GM12873 (cell line): ENCODE measurements around the gene INPP4A.

Experiments used
- CTCF ChIP-seq: IDR thresholded peaks from 2 replicates; pipeline ENCODE4 v1.5.1; 2012; ENCODE audit warnings: low read depth, mild to moderate bottlenecking, moderate library complexity, low read length, control low read depth; ENCODE audit not compliant: insufficient read depth; ENCODE audit errors: missing control alignments

INPP4A gene

GRCh38 chr2:98572676-98573075 is 128.0 kb downstream of the INPP4A start:
- no peak for TF ChIP-seq CTCF

DNA sequence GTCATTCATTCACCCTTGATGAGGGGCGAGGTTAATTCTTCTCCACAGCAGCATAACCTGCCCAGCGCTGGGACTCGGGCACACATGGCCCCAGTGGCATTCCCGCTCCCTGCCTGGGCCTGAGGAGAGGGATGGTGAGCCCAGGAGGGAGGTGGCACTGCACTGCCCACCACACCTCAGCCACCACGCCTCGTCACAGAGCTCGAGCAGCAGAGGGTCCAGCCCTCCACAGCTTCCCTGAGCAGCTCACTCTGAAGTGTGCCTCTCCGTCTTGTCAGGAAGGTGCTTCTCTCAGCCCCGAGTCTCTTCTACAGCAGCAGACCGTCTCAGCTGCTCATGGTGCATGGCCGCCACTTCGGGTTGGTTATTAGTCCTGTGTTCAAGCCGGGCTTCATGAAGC is 128.8 kb downstream of the INPP4A start:
- no peak for TF ChIP-seq CTCF

DNA sequence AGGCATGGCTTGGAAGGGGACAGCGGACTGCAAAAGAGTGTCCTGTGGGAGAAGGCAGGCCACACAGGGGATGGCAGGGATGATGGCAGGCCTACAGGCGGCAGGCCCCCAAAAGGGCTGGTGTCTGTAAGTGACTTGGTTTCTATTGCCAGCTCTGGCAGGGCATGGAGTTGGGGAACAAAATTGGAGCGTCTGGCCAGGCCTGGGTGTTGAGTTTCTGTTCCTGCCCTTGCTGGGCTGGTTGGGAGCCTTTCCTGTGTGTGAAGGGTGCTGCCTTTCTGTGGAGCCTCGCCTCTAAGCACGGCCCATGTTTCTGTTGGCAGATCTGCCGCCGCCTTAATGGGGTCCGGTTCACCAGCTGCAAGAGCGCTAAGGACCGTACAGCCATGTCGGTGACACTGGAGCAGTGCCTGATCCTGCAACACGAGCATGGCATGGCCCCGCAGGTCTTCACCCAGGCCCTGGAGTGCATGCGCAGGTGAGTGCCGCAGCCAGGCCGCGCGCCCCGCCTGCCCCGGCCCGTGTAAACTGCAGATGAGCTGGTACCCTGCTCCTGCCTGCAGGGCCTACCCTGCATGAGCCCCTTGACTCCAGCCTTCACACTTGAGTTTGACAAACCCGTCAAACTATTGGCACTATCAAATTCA is 132.1 kb downstream of the INPP4A start:
- TF ChIP-seq CTCF, result no peak

DNA sequence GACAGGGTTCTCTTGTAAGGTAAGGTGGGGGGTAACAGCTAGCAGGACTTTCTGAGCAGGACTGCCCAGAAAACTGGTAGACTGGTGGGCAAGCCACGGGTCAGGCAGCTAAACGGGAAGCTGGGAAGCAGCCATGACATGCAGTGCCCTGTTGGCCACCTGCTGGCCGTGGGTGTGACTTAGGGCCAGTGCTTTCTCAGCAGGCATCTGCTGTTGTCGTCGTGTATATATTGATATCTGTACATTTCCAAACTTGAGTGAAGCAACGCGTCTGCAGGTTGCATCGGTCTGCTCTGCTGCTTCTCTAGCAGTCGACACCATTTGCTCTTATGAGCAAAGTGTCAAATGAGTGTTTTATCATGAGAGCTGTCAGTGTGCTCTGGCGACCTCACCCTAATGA is 132.7 kb downstream of the INPP4A start:
- no peak for TF ChIP-seq CTCF

- TF ChIP-seq CTCF, result no peak
These were observed 133.6 kb downstream of the INPP4A start for GRCh38 chr2:98578231-98578630.

DNA sequence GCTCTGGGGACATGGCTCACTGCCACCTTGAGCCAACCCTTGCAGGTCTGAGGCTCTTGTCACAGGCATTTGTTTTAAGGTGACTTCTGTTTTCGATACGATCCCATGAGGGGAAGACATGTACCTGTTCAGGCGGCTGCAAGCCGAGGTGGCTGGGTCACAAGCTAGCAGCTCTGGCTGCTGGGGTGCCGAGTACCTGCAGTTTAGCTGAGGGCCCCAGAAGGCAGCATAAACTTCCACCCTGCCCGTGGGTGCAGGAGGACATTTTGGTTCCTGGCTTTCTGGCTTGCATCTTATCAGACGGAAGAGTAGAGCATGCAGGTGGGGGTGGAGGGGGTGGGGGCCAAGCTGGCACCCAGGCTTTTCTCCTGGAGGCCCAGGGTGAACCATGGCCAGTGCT is 135.3 kb downstream of the INPP4A start:
- TF ChIP-seq CTCF, result no peak

DNA sequence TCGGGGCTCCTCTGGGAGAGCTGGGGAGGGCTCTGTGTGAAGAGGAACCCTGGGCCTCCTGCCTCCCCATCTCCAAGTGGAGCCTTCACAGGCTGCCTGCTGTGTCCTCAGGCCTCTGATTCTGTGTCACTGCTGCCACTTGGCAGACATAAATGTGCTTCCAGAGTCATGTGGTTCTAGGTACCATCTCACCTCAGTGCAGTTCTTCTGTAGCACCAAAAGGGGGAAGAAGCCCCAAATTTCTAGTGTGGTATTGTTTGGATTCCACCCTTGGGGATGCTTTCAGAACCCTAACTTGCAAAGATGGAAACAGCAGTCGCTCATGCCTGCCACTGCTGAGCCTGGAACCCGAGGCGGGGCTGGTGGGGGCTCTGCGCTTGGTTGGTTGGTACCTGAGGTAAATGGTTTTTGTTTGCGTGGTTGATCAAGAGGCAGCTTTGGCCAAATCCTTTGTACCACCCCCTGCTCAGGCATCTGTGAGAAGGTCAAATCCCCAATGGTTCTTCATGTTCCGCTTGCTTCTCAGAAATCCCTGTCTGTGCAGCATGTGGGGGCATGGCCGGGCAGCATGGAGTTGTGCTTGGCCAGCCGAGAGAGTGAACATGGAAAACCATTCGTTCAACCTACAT is 136.1 kb downstream of the INPP4A start:
- peak; percentile 39 for TF ChIP-seq CTCF

DNA sequence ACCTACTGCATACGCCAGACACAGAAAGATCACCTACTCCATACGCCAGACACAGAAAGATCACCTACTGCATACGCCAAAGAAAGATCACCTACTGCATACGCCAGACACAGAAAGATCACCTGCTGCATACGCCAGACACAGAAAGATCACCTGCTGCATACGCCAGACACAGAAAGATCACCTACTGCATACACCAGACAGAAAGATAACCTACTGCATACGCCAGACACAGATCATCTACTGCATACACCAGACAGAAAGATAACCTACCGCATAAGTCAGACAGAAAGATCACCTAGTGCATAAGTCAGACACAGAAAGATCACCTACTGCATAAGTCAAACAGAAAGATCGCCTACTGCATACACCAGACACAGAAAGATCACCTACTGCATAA is 137.9 kb downstream of the INPP4A start:
- no peak for TF ChIP-seq CTCF
